ENCODE data around the gene PSMG4. TPM values are rescaled to one million over a fixed set of nuclear protein-coding genes. Genes with fewer than 3 reads are reported as not detected.

The PSMG4 gene
- total and polyA plus RNA-seq, 2 donors (not counting 3 experiments of a cell fraction or from before 2014, with no cell fraction given) = 31.4 to 46.0 TPM

DNA sequence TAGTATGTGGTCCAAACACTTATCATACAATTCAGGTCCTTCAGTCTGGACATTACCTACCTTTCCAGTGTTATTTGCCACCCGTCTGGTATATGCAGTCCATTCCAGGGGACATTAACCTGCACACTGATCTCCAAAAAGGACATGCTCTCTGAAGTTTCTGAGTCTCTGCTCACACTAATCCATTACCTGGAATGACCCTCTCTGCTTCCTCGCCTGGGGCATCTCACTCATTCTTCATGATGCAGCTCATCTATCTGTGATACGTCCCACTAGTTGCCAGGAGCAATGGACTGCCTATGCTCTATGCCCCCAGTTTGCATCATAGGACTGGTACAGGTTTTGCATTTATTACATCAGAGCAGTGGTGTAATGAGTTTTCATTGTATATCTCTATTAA is 25.4 kb upstream of the PSMG4 start:
- no peaks in the 10 kb centered on the region for H3K9me3 ChIP-seq (replicated peaks; ENCODE audit: control insufficient read depth, insufficient read depth, low read length)
- no peak for DNase-seq (ENCODE audit: low read depth, low spot score)
- TF ChIP-seq EZH2 (IDR thresholded peaks at IDR 0.05; ENCODE audit: borderline replicate concordance, low read depth, low read length, severe bottlenecking) = no peak
- H3K4me1 ChIP-seq (ENCODE audit: control insufficient read depth, extremely low read depth, insufficient read depth, low read length) = peaks cover 17% of the 10 kb centered on the region
- H3K4me3 ChIP-seq (replicated peaks in 1 of 3; ENCODE audit: insufficient read depth in 1 of 3, low read depth in 1 of 3, low read length in 3 of 3) = no peak overlapping the region
- no peaks in the 10 kb centered on the region for H3K36me3 ChIP-seq (ENCODE audit: control insufficient read depth in 2 of 2, extremely low read depth in 1 of 2, insufficient read depth in 2 of 2, low read length in 2 of 2)
- dilution Hi-C loops (cut with MboI; ENCODE audit: extremely low pct_ligation_motif_present, low sequenced_read_pairs) (no loop called here), intact Hi-C loops (cut with micrococcal nuclease) (no loop called here)
- FAIRE-seq = no peak
- H3K27me3 ChIP-seq (ENCODE audit: control insufficient read depth in 2 of 2, insufficient read depth in 2 of 2, low read length in 2 of 2) = peaks cover 64 to 83% of the 10 kb centered on the region in 2 experiments
- H3K79me2 ChIP-seq (ENCODE audit: control insufficient read depth, insufficient read depth, low read length) = no peaks in the 10 kb centered on the region
- H2AFZ ChIP-seq (ENCODE audit: low read depth, low read length) = no peak overlapping the region
- ChIA-PET CTCF (interaction anchor here (1.4 kb wide), 1 partner anchor 18 kb away, joined by 6 read pairs; no protein-coding TSS in a partner anchor), POLR2A (no interaction called here)
- BruUV-seq (replicated peaks) = no TSS peak
- no peak overlapping the region for H3K4me2 ChIP-seq (ENCODE audit: insufficient read depth, low read length)
- H3K9me1 ChIP-seq (replicated peaks; ENCODE audit: control insufficient read depth, extremely low read depth, insufficient read depth, low read length) = no peaks in the 10 kb centered on the region
- H3K27ac ChIP-seq (ENCODE audit: insufficient read depth, low read depth, low read length) = no peak overlapping the region
- no peak overlapping the region for H3K9ac ChIP-seq (replicated peaks; ENCODE audit: extremely low read depth, insufficient read depth, low read length)
- no peaks in the 10 kb centered on the region for H4K20me1 ChIP-seq (replicated peaks; ENCODE audit: control insufficient read depth, extremely low read depth, insufficient read depth, low read length)

DNA sequence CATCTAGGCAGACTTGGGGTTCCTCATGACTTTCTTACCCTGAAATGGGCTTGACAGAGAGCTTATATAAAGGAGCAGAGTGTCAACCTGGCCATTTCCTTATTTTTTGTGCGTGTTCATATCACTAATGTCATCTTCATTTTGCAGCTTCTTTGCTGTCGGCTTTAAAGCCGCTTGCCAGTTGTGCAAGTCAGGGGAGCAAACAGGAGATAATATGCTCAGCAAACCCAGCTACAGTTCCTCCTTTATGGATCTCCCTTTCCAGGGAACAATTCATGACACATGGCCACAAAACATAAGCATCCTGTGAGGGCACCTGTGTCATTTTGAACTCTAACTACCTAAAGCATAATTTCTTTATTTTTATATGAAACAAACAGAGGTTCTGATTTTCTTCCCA is 24.8 kb upstream of the PSMG4 start:
- no peak overlapping the region for H3K4me3 ChIP-seq (replicated peaks in 1 of 3; ENCODE audit: insufficient read depth in 1 of 3, low read depth in 1 of 3, low read length in 3 of 3)
- TF ChIP-seq GATA2 (IDR thresholded peaks at IDR 0.05; ENCODE audit: insufficient read depth, insufficient read length, low read depth, low read length) = no peak
- no peak for TF ChIP-seq MYC (IDR thresholded peaks at IDR 0.05; ENCODE audit: low read depth, low read length)
- TF ChIP-seq POLR2AphosphoS5 (IDR thresholded peaks at IDR 0.05; ENCODE audit: insufficient read depth, low read depth, low read length) = no peak
- TF ChIP-seq POLR2A (IDR thresholded peaks at IDR 0.05; ENCODE audit: low read depth, low read length) = no peak
- TF ChIP-seq JUN (IDR thresholded peaks at IDR 0.05; ENCODE audit: borderline replicate concordance, insufficient read depth, insufficient read length, low read depth) = no peak
- TF ChIP-seq, protein P1, sequence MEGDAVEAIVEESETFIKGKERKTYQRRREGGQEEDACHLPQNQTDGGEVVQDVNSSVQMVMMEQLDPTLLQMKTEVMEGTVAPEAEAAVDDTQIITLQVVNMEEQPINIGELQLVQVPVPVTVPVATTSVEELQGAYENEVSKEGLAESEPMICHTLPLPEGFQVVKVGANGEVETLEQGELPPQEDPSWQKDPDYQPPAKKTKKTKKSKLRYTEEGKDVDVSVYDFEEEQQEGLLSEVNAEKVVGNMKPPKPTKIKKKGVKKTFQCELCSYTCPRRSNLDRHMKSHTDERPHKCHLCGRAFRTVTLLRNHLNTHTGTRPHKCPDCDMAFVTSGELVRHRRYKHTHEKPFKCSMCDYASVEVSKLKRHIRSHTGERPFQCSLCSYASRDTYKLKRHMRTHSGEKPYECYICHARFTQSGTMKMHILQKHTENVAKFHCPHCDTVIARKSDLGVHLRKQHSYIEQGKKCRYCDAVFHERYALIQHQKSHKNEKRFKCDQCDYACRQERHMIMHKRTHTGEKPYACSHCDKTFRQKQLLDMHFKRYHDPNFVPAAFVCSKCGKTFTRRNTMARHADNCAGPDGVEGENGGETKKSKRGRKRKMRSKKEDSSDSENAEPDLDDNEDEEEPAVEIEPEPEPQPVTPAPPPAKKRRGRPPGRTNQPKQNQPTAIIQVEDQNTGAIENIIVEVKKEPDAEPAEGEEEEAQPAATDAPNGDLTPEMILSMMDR (IDR thresholded peaks at IDR 0.05; ENCODE audit: extremely low read depth in 1 of 2, insufficient read depth in 1 of 2, low read depth in 1 of 2, low read length in 2 of 2) = no peak
- TF ChIP-seq, protein P2, sequence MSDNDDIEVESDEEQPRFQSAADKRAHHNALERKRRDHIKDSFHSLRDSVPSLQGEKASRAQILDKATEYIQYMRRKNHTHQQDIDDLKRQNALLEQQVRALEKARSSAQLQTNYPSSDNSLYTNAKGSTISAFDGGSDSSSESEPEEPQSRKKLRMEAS (IDR thresholded peaks at IDR 0.05; ENCODE audit: insufficient read depth, insufficient read length) = no peak
- no peak for TF ChIP-seq EZH2 (IDR thresholded peaks at IDR 0.05; ENCODE audit: borderline replicate concordance, low read depth, low read length, severe bottlenecking)
- TF ChIP-seq FOS (IDR thresholded peaks at IDR 0.05; ENCODE audit: borderline replicate concordance, insufficient read depth, low read length) = no peak
- POLR2A ChIA-PET = no interaction called here
- intact Hi-C loops (cut with micrococcal nuclease) = no loop called here
- H3K27ac ChIP-seq (ENCODE audit: insufficient read depth, low read depth, low read length) = no peak overlapping the region
- peaks cover 61 to 79% of the 10 kb centered on the region in 2 experiments for H3K27me3 ChIP-seq (ENCODE audit: control insufficient read depth in 2 of 2, insufficient read depth in 2 of 2, low read length in 2 of 2)
- FAIRE-seq (no peak), DNase-seq (ENCODE audit: low read depth, low spot score) (no peak)
- no peaks in the 10 kb centered on the region for H4K20me1 ChIP-seq (replicated peaks; ENCODE audit: control insufficient read depth, extremely low read depth, insufficient read depth, low read length)
- H3K36me3 ChIP-seq (ENCODE audit: control insufficient read depth in 2 of 2, extremely low read depth in 1 of 2, insufficient read depth in 2 of 2, low read length in 2 of 2) = no peaks in the 10 kb centered on the region
- peaks cover 15% of the 10 kb centered on the region for H3K4me1 ChIP-seq (ENCODE audit: control insufficient read depth, extremely low read depth, insufficient read depth, low read length)
- no TSS peak for BruUV-seq (replicated peaks)
- H2AFZ ChIP-seq (ENCODE audit: low read depth, low read length) = no peak overlapping the region
- dilution Hi-C loops (cut with MboI; ENCODE audit: extremely low pct_ligation_motif_present, low sequenced_read_pairs) = no loop called here
- no peak overlapping the region for H3K9ac ChIP-seq (replicated peaks; ENCODE audit: extremely low read depth, insufficient read depth, low read length)
- H3K9me3 ChIP-seq (replicated peaks; ENCODE audit: control insufficient read depth, insufficient read depth, low read length) = no peaks in the 10 kb centered on the region
- no peak overlapping the region for H3K4me2 ChIP-seq (ENCODE audit: insufficient read depth, low read length)
- CTCF ChIA-PET = interaction anchor here (1.4 kb wide), 1 partner anchor 18 kb away, joined by 6 read pairs; no protein-coding TSS in a partner anchor
- no peaks in the 10 kb centered on the region for H3K9me1 ChIP-seq (replicated peaks; ENCODE audit: control insufficient read depth, extremely low read depth, insufficient read depth, low read length)
- no peaks in the 10 kb centered on the region for H3K79me2 ChIP-seq (ENCODE audit: control insufficient read depth, insufficient read depth, low read length)
